Peyer's patch (tissue), 4 donors: ENCODE measurements around the gene MAP2K5.

ENCODE experiments used
- POLR2A ChIP-seq, 2 donors: fragments of 450-650 bp; IDR thresholded peaks; one replicate each; pipeline ENCODE4 v1.5.1; 2017; ENCODE audit warnings: antibody characterized with exemption in 2 of 2, mild to moderate bottlenecking in 2 of 2, moderate library complexity in 2 of 2
- TF ChIP-seq, protein P1 (sequence below), 6 experiments: fragments of 450-650 bp in 4 of 6; fragments of 200-600 bp in 2 of 6; sonication (generic) in 1 of 6; IDR thresholded peaks; one replicate each; pipeline ENCODE4 v1.5.1; 2017 to 2019; ENCODE audit warnings: antibody characterized with exemption in 6 of 6, mild to moderate bottlenecking in 3 of 6, moderate library complexity in 1 of 6

DNA sequence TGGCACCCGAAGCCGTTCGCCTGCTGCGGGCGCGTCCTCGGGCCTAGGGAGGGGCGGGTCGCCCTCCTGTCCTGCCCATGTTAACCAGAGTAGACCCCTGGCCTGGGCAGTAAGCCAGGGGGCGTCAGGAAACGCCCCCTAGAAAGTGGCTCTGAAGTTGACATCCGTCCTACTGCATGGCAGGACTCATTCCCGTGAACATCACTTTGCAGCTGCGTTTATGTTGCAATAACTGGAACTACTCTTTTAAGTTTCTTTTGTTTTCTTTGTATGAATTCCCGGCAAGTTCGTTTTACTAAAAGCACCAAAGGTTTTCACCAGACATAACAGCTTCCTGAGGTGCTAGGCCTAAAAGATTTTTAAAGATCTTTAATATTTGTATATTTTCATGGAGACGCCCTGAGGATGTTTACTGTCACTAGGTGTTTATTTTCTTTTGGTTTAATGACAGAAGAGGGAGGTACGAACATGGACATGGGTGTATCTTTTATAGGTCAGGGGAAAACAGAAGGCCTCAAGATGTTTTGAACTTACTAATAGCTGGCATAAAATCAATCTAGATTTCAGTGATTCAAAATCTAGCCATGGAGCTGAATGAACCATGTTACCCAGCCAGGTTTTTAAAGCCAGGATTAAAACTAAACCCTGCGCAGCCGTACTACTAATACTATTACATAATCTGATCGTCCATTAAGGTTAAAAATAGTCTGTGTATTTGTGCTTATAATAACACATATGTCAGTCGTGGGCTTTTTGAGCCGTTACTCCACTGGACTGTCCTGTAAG is 20.5 kb upstream of the MAP2K5 start:
- no peak for TF ChIP-seq POLR2A (IDR thresholded peaks at IDR 0.05)
- TF ChIP-seq, protein P1, sequence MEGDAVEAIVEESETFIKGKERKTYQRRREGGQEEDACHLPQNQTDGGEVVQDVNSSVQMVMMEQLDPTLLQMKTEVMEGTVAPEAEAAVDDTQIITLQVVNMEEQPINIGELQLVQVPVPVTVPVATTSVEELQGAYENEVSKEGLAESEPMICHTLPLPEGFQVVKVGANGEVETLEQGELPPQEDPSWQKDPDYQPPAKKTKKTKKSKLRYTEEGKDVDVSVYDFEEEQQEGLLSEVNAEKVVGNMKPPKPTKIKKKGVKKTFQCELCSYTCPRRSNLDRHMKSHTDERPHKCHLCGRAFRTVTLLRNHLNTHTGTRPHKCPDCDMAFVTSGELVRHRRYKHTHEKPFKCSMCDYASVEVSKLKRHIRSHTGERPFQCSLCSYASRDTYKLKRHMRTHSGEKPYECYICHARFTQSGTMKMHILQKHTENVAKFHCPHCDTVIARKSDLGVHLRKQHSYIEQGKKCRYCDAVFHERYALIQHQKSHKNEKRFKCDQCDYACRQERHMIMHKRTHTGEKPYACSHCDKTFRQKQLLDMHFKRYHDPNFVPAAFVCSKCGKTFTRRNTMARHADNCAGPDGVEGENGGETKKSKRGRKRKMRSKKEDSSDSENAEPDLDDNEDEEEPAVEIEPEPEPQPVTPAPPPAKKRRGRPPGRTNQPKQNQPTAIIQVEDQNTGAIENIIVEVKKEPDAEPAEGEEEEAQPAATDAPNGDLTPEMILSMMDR (IDR thresholded peaks at IDR 0.05), result no peak
